Ovary (tissue), 9 donors: ENCODE measurements around the gene OLIG2. TPM values are rescaled to one million over a fixed set of nuclear protein-coding genes. Genes with fewer than 3 reads are reported as not detected.

ENCODE experiments used
- DNase-seq, 5 donors: peaks; one replicate each; pipeline ENCODE4 v3.0.0-alpha.2; 2019 to 2020
- H3K27ac ChIP-seq, 2 donors: fragments of 200-600 bp; one replicate each; pipeline versions ENCODE4 v1.5.1 to v1.8.0; 2019 to 2022
- H3K27me3 ChIP-seq: fragments of 200-600 bp; one replicate; pipeline ENCODE4 v1.8.0; 2022
- H3K36me3 ChIP-seq: fragments of 200-600 bp; sonication (generic); one replicate; pipeline ENCODE4 v1.5.1; 2019
- H3K4me1 ChIP-seq: one replicate; pipeline ENCODE4 v1.8.1; 2013; ENCODE audit warnings: mild to moderate bottlenecking, moderate library complexity; ENCODE audit not compliant: insufficient read depth
- H3K4me3 ChIP-seq: fragments of 200-600 bp; sonication (generic); one replicate; pipeline ENCODE4 v1.5.1; 2017
- H3K9me3 ChIP-seq, 2 donors: fragments of 200-600 bp in 1 of 2; sonication (generic) in 1 of 2; one replicate each; pipeline versions ENCODE4 v1.5.1 to v1.8.1; 2013 to 2019; ENCODE audit warnings: mild to moderate bottlenecking in 1 of 2, moderate library complexity in 1 of 2
- CTCF ChIP-seq, 3 donors: fragments of 450-650 bp in 2 of 3; fragments of 200-600 bp in 1 of 3; IDR thresholded peaks; one replicate each; pipeline versions ENCODE4 v1.5.1 to v1.8.0; 2016 to 2022; ENCODE audit warnings: antibody characterized with exemption in 3 of 3, mild to moderate bottlenecking in 1 of 3
- EP300 ChIP-seq: sonication (generic); formaldehyde crosslinking; IDR thresholded peaks from one replicate; pipeline ENCODE4 v1.6.1; 2017; ENCODE audit warnings: antibody characterized with exemption
- POLR2A ChIP-seq: fragments of 450-650 bp; IDR thresholded peaks from one replicate; pipeline ENCODE4 v1.6.1; 2017; ENCODE audit warnings: antibody characterized with exemption, mild to moderate bottlenecking, moderate library complexity
- WGBS, 3 donors: extraction: QIAGEN DNeasy Blood & Tissue Kit in 1 of 3; methylation state at CpG; one replicate each; pipeline versions ENCODE4 v1.1.5 to v1.1.7; 2013 to 2017; 5-methylcytosine and 5-hydroxymethylcytosine counted together
- intact Hi-C, 4 donors: fragments of 100-400 bp; cut with DNase I; formaldehyde crosslinking; loops; one replicate each; pipeline versions ENCODE4 v1.11.0 to v1.15.1; 2022 to 2023
- polyA plus RNA-seq, 2 donors: library from polyadenylated mRNA; stranded (reverse); fragments of 200-250 nt in 1 of 2; fragments of 350-450 nt in 1 of 2; fragmentation: Illumina TruSeq in 1 of 2; extraction: RNeasy Lipid Tissue Mini Kit (QIAGEN cat#74804) in 1 of 2; gene quantifications; one replicate each; pipeline ENCODE4 v1.2.3, GENCODE V29; 2013 to 2014
- total RNA-seq, 7 donors: library from RNA; depleted of rRNA in 2 of 7; stranded (reverse); fragments of >200 nt in 2 of 7; fragmentation: NEBNext Ultra II Directional in 3 of 7; extraction: Animal tissue kit (Norgen Biotek cat#: 25700) in 3 of 7; gene quantifications; one replicate each; pipeline versions ENCODE4 v1.1.0 to v1.2.4, GENCODE V29; 2016 to 2023
- donor health status: DM: no; HTN: no; CAD: no; lungs with moderate emphysema.
- donor health status: DM: no; HTN: no; CAD: no.
- donor health status: Bipolar disorder and iron deficiency.
- donor health status: DM: yes; HTN: yes; CAD: no.
- donor health status: DM: no; HTN: no; CAD: no.
- donor health status: DM: yes; HTN: yes; CAD: no.

Gene OLIG2
- total and polyA plus RNA-seq, 9 donors = not detected

- no peak overlapping the region for H3K27ac ChIP-seq
These were observed 14.8 kb upstream of the OLIG2 start for GRCh38 chr21:33010931-33011330.

GRCh38 chr21:33011462-33011861, 14.3 kb upstream of the OLIG2 start:
- H3K4me1 ChIP-seq = no peaks in the 10 kb centered on the region
- WGBS, 3 donors = 71 to 76% (median 72%) methylated on average over 3 of the region's 3 CpGs
- H3K9me3 ChIP-seq = no peaks in the 10 kb centered on the region
- H3K4me3 ChIP-seq = no peak overlapping the region
- H3K27ac ChIP-seq = no peak overlapping the region
- no peaks in the 10 kb centered on the region for H3K27me3 ChIP-seq
- no peak for DNase-seq
- TF ChIP-seq EP300 (no peak), POLR2A (no peak), CTCF (IDR thresholded peaks at IDR 0.05) (no peak)
- intact Hi-C loops = loop anchor here in 1 of 4 donors (2.0 kb wide), 1 partner anchor 61 kb away; no protein-coding TSS in a partner anchor
- H3K36me3 ChIP-seq = no peaks in the 10 kb centered on the region

More at GRCh38 chr21:33010931-33011330, 14.8 kb upstream of the OLIG2 start:
- 91 to 96% (median 94%) methylated on average over 1 of the region's 1 CpG for WGBS, 3 donors
- no peaks in the 10 kb centered on the region for H3K9me3 ChIP-seq
- no peaks in the 10 kb centered on the region for H3K27me3 ChIP-seq
- intact Hi-C loops = loop anchor here in 1 of 4 donors (2.0 kb wide), 1 partner anchor 62 kb away; no protein-coding TSS in a partner anchor
- no peak for DNase-seq
- no peak overlapping the region for H3K4me3 ChIP-seq
- no peaks in the 10 kb centered on the region for H3K36me3 ChIP-seq
- no peak for TF ChIP-seq EP300
- no peak for TF ChIP-seq CTCF (IDR thresholded peaks at IDR 0.05)
- TF ChIP-seq POLR2A = no peak
- no peaks in the 10 kb centered on the region for H3K4me1 ChIP-seq

GRCh38 chr21:33013626-33014025, 12.1 kb upstream of the OLIG2 start:
- Histone ChIP-seq H3K36me3 (no peaks in the 10 kb centered on the region), H3K27me3 (no peaks in the 10 kb centered on the region), H3K9me3 (no peaks in the 10 kb centered on the region), H3K4me3 (no peak overlapping the region), H3K4me1 (no peaks in the 10 kb centered on the region), H3K27ac (no peak overlapping the region)
- TF ChIP-seq POLR2A (no peak), EP300 (no peak), CTCF (IDR thresholded peaks at IDR 0.05) (no peak)
- no peak for DNase-seq
- intact Hi-C loops = no loop called here
- WGBS, 3 donors = 35 to 52% (median 40%) methylated on average over 3 of the region's 3 CpGs

- no peaks in the 10 kb centered on the region for H3K27me3 ChIP-seq
- H3K4me3 ChIP-seq = no peak overlapping the region
- H3K4me1 ChIP-seq = no peaks in the 10 kb centered on the region
- H3K9me3 ChIP-seq = no peaks in the 10 kb centered on the region
- TF ChIP-seq POLR2A (no peak), EP300 (no peak), CTCF (IDR thresholded peaks at IDR 0.05) (no peak)
- no peaks in the 10 kb centered on the region for H3K36me3 ChIP-seq
- intact Hi-C loops = no loop called here
- DNase-seq = no peak
- no peak overlapping the region for H3K27ac ChIP-seq
- 71 to 80% (median 75%) methylated on average over 2 of the region's 2 CpGs for WGBS, 3 donors
These were observed 11.4 kb upstream of the OLIG2 start for GRCh38 chr21:33014331-33014730.
